Bronchial epithelial cell (primary cell): ENCODE results near the gene WDR3. TPM values are rescaled to one million over a fixed set of nuclear protein-coding genes. Genes with fewer than 3 reads are reported as not detected.

Source experiments
- DNase-seq: peaks from one replicate; pipeline ENCODE4 v3.0.0-alpha.2; 2010; ENCODE audit warnings: low read depth
- FAIRE-seq: peaks from 2 replicates; lab custom pipeline; 2011; peaks lifted over from hg19 to GRCh38; lab: Jason Lieb, UNC
- H3K27me3 ChIP-seq: 2 replicates; pipeline ENCODE4 v1.5.1; 2011; ENCODE audit warnings: low read length; ENCODE audit not compliant: control insufficient read depth, insufficient read depth
- H3K36me3 ChIP-seq: 2 replicates; pipeline ENCODE4 v1.5.1; 2011; ENCODE audit warnings: low read length; ENCODE audit not compliant: control insufficient read depth, insufficient read depth
- H3K4me3 ChIP-seq: 2 replicates; pipeline ENCODE4 v1.5.1; 2011; ENCODE audit warnings: mild to moderate bottlenecking, low read depth, low read length, control low read depth
- total RNA-seq: library from RNA; depleted of rRNA; stranded (reverse); fragments of >200 nt; gene quantifications from 2 replicates; pipeline ENCODE4 v1.2.1, GENCODE V29; 2014
- TF ChIP-seq, protein P1 (sequence below): IDR thresholded peaks from 2 replicates; pipeline ENCODE4 v1.5.1; 2011; ENCODE audit warnings: mild to moderate bottlenecking, moderate library complexity, low read length, control low read depth, inconsistent platforms; ENCODE audit not compliant: insufficient read depth, severe bottlenecking

The WDR3 gene
- 14.5 and 38.2 TPM in 2 replicates for total RNA-seq

DNA sequence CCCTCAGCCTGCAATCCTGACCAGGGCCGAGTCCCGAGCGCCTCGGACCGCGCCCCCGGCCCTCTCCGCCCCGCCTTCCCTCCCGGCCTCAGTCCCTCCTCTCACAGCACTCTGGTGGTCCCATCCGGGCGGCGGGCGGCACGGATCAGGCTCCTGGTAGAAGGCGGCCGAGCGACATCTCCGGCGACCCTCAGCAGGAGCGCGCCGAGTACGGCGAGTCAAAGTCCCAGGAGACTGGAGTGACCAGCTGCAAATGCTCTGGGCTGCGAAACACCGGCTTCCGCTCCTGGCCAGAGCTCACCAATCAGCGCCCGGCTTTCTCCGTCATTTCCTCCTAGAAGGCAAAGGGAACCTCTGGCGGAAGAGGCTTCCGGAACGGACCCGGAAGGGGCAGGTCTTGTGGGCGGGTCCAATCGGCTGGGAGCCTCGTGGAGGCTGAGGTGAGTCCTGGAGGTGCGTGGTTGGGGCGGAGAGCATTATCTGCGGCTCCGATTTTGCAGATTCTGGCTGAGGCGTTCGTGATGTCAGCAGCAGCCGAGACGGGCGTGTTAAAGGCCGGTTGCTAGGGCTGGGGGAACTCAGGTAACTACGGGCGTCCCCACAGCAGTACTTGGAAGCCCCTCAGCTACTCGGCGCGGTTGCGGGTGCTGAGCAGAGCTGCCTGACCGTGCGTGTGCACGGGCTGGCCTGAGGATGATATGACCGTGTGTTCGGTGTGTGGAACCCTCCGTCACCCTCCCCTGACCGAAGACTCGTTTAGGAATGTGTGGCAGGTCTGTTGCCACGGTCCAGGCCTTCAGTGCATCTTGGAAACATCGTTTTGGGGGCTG, at the start of gene WDR3, which contains the start of gene GDAP2:
Gene WDR3 (plus strand): TSS at position 397 of the 830 bp plus-strand sequence. CDS start 3,581 bp downstream, outside the sequence.
Gene GDAP2 (minus strand): TSS at position 279 of the 830 bp plus-strand sequence. CDS start 9,264 bp downstream, outside the sequence.
- DNase-seq, result peak; percentile 97
- peaks cover 5% of the 10 kb centered on the region for H3K36me3 ChIP-seq
- no peaks in the 10 kb centered on the region for H3K27me3 ChIP-seq
- peak within 1 kb of the TSS; percentile 92 for H3K4me3 ChIP-seq
- no peak for FAIRE-seq
- TF ChIP-seq, protein P1, sequence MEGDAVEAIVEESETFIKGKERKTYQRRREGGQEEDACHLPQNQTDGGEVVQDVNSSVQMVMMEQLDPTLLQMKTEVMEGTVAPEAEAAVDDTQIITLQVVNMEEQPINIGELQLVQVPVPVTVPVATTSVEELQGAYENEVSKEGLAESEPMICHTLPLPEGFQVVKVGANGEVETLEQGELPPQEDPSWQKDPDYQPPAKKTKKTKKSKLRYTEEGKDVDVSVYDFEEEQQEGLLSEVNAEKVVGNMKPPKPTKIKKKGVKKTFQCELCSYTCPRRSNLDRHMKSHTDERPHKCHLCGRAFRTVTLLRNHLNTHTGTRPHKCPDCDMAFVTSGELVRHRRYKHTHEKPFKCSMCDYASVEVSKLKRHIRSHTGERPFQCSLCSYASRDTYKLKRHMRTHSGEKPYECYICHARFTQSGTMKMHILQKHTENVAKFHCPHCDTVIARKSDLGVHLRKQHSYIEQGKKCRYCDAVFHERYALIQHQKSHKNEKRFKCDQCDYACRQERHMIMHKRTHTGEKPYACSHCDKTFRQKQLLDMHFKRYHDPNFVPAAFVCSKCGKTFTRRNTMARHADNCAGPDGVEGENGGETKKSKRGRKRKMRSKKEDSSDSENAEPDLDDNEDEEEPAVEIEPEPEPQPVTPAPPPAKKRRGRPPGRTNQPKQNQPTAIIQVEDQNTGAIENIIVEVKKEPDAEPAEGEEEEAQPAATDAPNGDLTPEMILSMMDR, result no peak

DNA sequence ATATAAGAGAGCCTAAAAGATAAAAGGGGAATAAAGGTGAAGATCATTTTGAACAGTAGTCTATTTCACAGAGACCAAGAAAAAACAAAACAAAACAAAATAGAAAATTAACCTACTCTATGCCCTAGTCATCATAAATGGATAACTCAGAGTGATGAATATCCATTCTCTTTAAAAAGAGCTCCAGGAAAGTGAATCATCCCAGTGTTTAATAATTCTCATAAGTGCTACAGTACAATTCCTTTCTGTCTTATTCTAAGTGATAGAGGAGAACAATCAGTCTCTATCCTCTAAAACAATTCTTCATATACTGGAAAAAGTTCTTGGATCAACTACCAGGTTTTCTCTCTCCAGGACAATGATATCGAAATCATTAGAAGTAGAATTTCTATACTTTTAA, 45.9 kb upstream of the WDR3 start:
- Histone ChIP-seq H3K4me3 (no peak overlapping the region), H3K27me3 (no peaks in the 10 kb centered on the region), H3K36me3 (peaks cover 5% of the 10 kb centered on the region)
- FAIRE-seq (no peak), DNase-seq (no peak)
- TF ChIP-seq, protein P1, result no peak

DNA sequence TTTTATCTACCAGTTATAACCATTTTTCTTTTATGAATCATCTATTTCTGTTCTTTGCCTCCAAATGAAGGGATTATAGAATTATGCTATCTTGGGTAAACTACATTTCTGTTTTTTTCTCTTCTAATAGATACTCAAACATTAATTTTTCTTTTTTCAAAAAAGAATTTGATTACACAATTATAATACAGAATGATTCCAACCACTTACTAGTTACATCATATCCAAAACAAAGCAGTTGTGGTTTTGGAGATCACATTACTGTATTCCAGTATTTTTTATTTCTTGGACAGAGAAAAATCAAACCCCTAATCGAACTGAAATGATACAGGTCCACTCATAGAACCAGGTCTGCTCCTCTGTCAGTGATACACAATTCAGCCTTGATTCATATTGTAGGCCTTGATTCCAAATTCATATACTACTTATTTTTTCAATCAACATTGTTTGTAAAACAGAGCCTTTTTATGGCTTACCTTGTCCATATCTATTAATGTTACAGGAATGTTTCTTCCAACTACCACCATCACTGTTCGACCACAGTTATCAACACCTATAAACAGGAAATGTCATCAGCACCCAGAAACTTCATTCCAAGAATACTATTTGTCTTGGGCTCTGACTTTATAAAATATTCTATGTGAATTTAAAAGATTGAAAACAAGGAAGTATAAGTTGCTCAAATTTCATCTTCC, 43.3 kb upstream of the WDR3 start:
- peaks cover 2% of the 10 kb centered on the region for H3K36me3 ChIP-seq

DNA sequence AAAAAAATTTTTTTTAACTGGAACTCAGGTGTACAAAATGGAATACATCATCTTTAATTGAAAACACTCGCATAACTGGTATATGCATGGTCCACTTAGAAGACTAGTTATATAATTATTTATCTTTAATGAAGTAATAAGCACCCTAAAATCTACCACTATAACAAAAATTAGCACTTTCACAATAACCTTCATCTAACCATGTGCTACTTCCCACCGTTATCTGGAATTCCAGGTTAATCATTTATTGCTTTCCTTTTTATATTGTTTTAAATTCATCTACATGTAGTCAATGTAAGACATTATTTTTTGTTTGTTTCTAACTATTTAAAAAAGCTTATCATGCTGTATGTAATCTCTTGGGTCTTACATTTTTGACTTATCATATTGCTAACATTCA, 39.1 kb upstream of the WDR3 start:
- FAIRE-seq, result no peak
- DNase-seq, result no peak
- H3K36me3 ChIP-seq, result peaks cover 2% of the 10 kb centered on the region
- H3K4me3 ChIP-seq, result no peak overlapping the region
- H3K27me3 ChIP-seq, result no peaks in the 10 kb centered on the region
- TF ChIP-seq, protein P1, result no peak

More for the DNA sequence above, 43.3 kb upstream of the WDR3 start:
- no peak overlapping the region for H3K4me3 ChIP-seq
- TF ChIP-seq, protein P1, result no peak
- no peak for FAIRE-seq
- H3K27me3 ChIP-seq, result no peaks in the 10 kb centered on the region
- DNase-seq, result peak; percentile 18

DNA sequence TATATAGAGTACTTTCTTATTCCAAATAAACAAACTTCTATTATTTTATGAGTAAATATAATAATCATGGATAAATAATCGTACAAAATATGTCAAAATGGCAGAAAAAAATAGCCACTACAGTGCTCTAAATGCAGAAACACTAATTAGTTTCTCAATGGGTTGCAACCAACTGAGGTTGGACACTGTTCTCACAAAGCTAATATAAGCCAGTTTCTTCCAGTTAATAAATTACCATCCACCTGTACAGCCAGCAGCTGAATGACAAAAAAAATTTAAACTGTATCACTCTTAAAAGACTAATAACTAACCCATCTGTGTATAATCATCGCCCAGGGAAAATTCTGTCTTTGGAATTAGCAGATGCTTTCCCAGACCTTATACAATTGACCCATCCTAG, 37.0 kb upstream of the WDR3 start:
- TF ChIP-seq, protein P1, result no peak
- Histone ChIP-seq H3K4me3 (no peak overlapping the region), H3K27me3 (no peaks in the 10 kb centered on the region), H3K36me3 (peaks cover 2% of the 10 kb centered on the region)
- FAIRE-seq, result no peak
- no peak for DNase-seq
